Non-pigmented ciliary epithelial cell (primary cell): Measurements from ENCODE around the gene SPAG6.

Experiments
- DNase-seq: peaks from one replicate; pipeline ENCODE4 v3.0.0-alpha.2; 2010; ENCODE audit warnings: low read depth

The SPAG6 gene

DNA sequence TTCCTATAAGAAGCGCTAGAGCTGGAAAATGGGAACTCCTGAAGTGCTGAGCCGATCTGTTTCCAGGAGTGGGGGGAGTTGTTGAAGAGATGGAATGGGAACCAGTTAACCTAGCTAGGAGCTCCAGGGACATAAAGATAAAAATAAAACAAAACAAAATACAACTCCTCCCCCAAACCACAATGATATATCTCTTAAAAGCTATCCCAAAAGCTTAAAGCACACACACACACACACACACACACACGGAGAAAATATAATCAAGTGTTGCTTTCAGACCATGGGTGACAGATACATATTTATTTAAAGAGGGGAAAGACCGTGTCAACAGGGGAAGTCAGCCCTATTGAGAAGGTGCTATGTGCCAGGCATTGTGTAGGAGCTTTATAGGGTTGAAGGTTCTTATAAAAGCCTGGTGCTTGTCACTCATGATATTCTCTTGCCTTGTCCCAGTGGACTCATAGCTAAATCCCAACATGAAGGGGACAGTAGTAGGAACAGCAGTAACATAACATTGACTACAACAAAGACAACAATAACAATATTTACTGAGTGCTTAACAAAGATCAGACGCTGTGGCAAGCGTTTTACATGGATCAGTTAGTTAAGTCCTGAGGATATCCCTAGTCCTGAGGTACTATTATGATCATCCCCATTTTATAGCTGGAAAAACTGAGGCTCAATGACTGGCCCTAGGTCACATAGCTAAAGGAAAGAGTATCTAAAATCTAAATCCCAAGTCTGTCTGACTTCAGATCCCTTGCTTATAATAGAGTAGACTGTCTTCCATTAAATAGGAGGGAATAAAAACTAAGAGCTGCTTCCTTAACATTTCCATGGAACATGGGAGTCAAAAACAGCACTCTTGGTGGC, 115.5 kb downstream of the SPAG6 start:
- DNase-seq = no peak

DNA sequence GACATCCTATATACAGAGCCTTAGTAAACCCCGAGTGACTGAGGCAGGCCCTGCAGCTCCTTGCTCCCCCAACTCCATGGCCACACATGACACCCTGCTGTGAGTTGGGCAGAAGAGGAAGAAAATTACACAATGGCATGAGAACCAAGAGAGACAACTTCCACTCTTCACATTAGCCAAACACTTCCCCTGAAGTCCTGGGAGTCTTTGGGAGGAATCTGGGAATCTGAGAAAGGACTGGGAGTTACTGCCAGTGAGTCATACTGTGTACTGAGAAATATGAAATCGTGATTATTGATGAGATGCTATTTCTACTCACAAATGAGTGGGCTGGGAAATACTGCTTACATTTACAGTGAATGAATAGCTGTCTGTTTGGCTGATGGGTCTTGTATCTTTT, 116.6 kb downstream of the SPAG6 start:
- DNase-seq = no peak

- DNase-seq = no peak
Measured at GRCh38 chr10:22463255-22463654, 118.0 kb downstream of the SPAG6 start.

DNA sequence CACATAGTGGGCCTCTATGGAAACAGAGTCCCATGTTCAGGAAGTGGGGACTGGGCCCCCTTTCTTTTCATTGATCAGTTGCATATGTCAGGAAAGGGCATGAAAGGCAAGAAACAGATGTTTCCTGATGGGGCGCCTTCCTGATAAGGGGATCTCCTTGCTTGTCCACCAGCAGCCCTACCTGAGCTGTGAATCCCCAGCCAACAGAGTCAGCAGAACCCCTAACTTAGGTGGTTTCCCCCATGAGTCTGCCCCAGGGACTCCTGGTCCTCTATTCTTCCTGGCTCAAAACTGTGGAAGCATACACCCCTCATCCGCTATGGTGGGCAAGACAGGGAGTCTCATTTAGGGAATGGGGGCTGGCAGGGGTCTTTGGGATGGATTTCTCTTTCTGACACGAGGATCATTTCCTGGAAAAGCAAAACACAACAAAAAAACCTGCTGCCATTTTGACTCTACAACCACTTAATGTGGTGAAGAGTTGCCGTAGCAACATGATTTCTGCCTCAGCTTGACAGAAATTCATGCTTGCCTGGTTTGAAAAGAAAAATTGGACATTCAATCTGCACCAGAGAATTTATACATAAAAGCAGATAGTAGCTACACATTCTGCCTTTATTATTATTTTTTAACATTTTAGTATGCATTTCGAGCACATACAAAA, 119.8 kb downstream of the SPAG6 start:
- no peak for DNase-seq

DNA sequence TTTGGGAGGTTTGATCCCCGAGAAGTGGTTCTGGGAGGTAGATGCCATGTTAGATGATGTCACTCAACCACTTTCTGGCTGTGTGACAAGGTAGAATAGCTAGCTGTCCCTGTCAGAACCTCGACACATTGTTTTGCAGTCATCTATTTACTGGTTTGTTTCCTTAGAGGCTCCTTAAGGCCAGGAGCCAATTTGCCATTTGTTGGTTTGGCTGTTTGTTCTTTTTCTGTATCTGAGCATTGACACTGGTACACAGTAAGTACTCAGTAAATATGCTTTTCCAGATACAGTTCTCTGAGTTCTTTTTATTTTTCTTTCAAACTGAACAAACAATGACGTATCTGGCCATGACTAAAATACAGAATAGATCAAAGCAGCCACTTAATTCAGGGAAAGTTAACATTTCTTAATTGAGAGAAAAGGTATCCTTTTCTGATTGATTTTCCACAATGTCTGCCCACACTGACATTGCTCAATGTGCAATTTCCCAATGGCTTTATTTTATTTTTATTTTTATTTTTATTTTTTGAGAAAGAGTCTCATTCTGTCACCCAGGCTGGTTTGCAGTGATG, 121.6 kb downstream of the SPAG6 start:
- no peak for DNase-seq
